Measurements from ENCODE around the gene HMOX2.
A peak's percentile ranks its signal among the peaks of the same experiment; 100 is the strongest.

The HMOX2 gene

DNA sequence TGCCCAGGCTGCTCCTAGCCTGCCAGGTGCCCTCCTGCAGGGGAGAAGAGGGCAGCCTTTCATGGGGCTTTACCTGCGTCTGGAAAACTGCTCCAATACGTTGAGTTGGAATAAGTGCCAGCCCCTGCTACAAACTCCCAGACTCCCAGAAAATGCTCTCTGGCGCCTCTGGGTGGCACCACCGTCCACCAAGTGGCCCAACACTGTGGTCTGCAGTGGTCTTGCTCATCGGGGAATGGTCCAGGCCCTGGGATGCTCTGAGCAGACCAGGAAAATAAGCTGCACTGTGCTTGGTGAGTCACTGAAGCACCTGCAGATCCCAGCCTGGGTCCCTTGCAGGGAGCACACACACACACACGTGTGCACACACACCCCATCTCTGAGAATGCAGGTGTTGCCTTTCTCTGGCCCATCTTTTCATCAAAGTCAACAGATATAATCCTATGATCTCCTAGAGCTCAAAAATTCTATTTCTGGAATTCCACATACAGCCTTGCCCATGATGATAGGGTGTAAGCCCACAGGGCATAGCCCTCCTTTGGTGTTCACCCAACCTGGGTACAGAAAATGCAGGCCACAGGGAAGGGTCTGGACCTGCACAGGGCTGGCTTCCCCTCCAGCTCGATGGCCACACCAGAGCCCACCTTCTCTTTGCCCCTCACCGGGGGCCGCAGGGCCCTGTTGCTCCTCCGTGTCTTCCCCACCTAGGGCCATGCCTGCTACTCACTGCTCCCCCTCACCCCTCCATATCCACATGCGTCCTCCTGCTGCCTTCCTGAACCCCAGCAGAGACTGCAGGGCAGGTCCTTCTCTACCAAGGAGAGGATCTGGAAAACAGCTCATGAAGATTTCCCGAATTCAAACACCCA is 41.8 kb downstream of the HMOX2 start:
- DNase-seq (ENCODE audit: low spot score), result no peak
- TF ChIP-seq, protein P1, sequence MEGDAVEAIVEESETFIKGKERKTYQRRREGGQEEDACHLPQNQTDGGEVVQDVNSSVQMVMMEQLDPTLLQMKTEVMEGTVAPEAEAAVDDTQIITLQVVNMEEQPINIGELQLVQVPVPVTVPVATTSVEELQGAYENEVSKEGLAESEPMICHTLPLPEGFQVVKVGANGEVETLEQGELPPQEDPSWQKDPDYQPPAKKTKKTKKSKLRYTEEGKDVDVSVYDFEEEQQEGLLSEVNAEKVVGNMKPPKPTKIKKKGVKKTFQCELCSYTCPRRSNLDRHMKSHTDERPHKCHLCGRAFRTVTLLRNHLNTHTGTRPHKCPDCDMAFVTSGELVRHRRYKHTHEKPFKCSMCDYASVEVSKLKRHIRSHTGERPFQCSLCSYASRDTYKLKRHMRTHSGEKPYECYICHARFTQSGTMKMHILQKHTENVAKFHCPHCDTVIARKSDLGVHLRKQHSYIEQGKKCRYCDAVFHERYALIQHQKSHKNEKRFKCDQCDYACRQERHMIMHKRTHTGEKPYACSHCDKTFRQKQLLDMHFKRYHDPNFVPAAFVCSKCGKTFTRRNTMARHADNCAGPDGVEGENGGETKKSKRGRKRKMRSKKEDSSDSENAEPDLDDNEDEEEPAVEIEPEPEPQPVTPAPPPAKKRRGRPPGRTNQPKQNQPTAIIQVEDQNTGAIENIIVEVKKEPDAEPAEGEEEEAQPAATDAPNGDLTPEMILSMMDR (IDR thresholded peaks at IDR 0.05; ENCODE audit: borderline replicate concordance, control extremely low read depth, extremely low read depth, insufficient read depth, missing control alignments), result peak; percentile 45
- in situ Hi-C loops (cut with MboI; ENCODE audit: low sequenced_read_pairs, unreplicated experiment), result no loop called here

DNA sequence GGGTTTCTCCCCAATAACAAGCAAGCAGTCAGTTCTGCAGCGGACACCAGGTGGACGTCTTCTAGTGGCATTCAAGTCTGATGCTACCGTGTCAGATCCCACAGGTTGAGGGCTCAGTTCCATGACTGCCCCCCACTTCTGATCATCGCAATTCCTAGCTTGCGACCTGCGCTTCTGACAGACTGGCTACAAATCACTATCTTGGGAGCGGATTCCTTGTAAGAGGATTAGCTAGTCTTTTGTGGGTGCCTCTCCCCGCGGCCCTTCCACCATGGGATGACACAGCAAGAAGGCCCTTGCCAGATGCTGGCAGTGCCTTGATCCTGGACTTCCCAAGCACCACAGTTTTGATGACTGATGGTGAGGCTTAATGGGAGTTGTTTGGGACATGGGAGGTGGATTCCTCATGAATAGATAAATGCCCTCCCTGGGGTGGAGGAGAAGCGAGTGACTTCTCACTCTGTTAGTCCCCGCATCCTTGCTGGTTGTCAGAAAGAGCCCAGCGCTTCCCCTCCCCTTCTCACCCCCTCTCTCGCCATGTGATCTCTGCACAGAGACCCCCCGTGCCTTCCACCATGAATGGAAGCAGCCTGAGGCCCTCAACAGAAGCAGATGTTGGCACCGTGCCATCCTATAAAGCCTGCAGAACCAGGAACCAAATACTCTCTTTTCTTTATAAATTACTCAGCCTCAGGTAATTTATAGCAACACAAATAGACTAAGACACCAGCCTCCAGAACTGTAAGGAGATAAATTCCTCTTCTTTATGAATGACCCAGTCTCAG is 43.3 kb downstream of the HMOX2 start:
- TF ChIP-seq, protein P1 (IDR thresholded peaks at IDR 0.05; ENCODE audit: borderline replicate concordance, control extremely low read depth, extremely low read depth, insufficient read depth, missing control alignments), result no peak
- in situ Hi-C loops (cut with MboI; ENCODE audit: low sequenced_read_pairs, unreplicated experiment), result no loop called here
- no peak for DNase-seq (ENCODE audit: low spot score)

DNA sequence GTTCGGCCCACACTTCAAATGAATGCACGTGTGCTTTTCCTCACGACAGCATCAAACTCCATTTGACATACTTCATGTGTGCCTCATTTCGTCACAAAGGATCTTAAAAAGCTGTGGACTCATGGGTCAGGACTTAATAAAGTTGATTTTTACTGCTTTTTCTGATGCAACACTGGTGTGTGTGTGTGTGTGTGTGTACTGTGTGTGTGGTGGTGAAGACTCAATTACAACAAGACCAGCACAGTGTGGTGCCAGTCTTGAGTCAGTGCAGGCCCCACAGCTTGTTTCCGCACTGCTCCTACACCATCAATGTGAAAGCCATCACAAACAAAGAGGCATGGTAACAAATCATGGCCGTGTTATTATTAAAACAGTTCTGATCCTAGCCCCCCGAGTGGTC is 44.7 kb downstream of the HMOX2 start:
- no peak for DNase-seq (ENCODE audit: low spot score)
- in situ Hi-C loops (cut with MboI; ENCODE audit: low sequenced_read_pairs, unreplicated experiment), result no loop called here
- TF ChIP-seq, protein P1 (IDR thresholded peaks at IDR 0.05; ENCODE audit: borderline replicate concordance, control extremely low read depth, extremely low read depth, insufficient read depth, missing control alignments), result no peak

DNA sequence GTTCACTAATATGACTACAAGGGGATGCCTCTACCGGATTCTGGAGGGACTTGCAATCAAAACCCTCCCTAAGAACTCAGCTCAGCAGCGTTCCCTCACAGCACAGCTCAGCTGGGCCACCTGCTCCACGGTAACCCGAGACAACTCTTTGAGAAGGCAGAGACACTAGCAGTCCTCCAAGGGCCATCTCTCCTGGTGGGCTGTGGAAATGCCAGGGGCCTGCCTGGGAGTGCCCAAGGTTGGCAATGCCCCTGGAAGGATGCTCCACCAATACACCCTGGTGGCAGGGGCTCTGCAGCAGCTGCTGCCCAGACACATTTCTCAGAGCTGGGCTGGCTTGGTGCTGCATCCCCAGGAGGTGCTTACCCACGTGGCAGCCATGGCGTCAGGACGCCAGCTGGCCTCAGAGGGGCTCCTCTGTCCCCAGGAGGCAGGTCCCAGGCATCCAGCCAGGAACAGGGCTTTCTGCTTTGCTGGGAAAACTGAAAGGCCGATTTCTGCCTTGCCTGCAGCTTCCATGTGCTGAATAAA is 45.9 kb downstream of the HMOX2 start:
- DNase-seq (ENCODE audit: low spot score), result no peak
- in situ Hi-C loops (cut with MboI; ENCODE audit: low sequenced_read_pairs, unreplicated experiment), result no loop called here
- TF ChIP-seq, protein P1 (IDR thresholded peaks at IDR 0.05; ENCODE audit: borderline replicate concordance, control extremely low read depth, extremely low read depth, insufficient read depth, missing control alignments), result no peak

DNA sequence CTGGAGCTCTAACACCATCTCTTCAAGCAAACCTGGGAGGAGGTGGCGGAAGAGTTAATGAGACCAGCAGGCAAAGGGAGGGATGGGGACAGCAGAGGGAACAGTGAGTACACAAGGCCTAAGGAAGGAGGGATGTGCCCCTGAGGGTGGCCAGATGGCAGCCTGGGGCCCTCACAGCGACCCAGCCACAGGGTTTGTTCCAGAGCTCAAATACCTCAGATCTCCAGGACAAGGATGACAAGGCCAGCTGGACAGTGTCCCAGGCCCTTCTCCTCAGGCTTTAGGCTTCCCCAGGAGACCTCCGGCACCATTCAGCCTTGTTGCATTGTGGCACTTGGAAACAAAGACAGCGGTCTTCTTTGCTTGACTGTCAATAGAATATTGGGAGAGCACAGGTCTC is 47.5 kb downstream of the HMOX2 start:
- in situ Hi-C loops (cut with MboI; ENCODE audit: low sequenced_read_pairs, unreplicated experiment), result no loop called here
- TF ChIP-seq, protein P1 (IDR thresholded peaks at IDR 0.05; ENCODE audit: borderline replicate concordance, control extremely low read depth, extremely low read depth, insufficient read depth, missing control alignments), result no peak
- no peak for DNase-seq (ENCODE audit: low spot score)

DNA sequence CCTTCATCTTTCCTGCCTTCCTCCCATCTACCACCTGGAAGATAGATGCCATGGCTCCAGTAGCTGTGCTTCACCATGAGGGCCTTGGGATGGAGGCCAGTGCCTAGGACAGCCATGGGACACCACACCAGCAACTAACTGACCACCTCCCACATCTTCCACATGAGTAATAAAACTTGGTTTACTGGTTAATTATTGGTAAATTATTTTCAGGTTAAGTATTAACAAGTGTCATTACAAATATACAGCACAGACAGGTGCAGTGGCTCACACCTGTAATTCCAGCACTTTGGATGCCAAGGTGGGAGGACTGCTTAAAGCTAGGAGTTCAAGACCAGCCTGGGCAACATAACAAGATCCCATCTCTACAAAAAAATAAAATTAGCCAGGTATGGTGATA is 48.4 kb downstream of the HMOX2 start:
- TF ChIP-seq, protein P1 (IDR thresholded peaks at IDR 0.05; ENCODE audit: borderline replicate concordance, control extremely low read depth, extremely low read depth, insufficient read depth, missing control alignments), result no peak
- in situ Hi-C loops (cut with MboI; ENCODE audit: low sequenced_read_pairs, unreplicated experiment), result no loop called here
- DNase-seq (ENCODE audit: low spot score), result no peak
